NCI-H128 (cell line): ENCODE data around the gene ST14.
"Not testable (repeated sequence)": the region's sequence is repeated elsewhere in the genome, so short reads cannot be mapped to it uniquely, and the experiment has no call there.

Experiments used
- DNase-seq: peaks from one replicate; lab custom pipeline; 2025; ENCODE audit not compliant: unreplicated experiment; lab: John Stamatoyannopoulos, UW

The ST14 gene

GRCh38 chr11:130163346-130164220 is 4.0 kb downstream of the ST14 start:
- DNase-seq = no peak

GRCh38 chr11:130164221-130164570 is 4.6 kb downstream of the ST14 start:
- no peak for DNase-seq

- no peak for DNase-seq
Observed at GRCh38 chr11:130165601-130166456, 6.2 kb downstream of the ST14 start.

GRCh38 chr11:130166457-130166784 is 6.8 kb downstream of the ST14 start:
- DNase-seq = no peak

GRCh38 chr11:130167146-130167545 is 7.6 kb downstream of the ST14 start:
- no peak for DNase-seq

GRCh38 chr11:130168105-130168504 is 8.5 kb downstream of the ST14 start:
- DNase-seq = no peak

GRCh38 chr11:130170345-130170744 is 10.8 kb downstream of the ST14 start:
- DNase-seq = no peak

GRCh38 chr11:130171534-130171933 is 12.0 kb downstream of the ST14 start:
- DNase-seq = no peak

GRCh38 chr11:130172001-130172400 is 12.4 kb downstream of the ST14 start:
- DNase-seq = not testable (repeated sequence)

- DNase-seq = no peak
Observed at GRCh38 chr11:130174642-130175041, 15.1 kb downstream of the ST14 start.

GRCh38 chr11:130175898-130176297 is 16.3 kb downstream of the ST14 start:
- DNase-seq = no peak

- DNase-seq = no peak
Observed at GRCh38 chr11:130177782-130178181, 18.2 kb downstream of the ST14 start.

- DNase-seq = no peak
Observed at GRCh38 chr11:130178441-130179339, 19.1 kb downstream of the ST14 start.

GRCh38 chr11:130179396-130180306 is 20.1 kb downstream of the ST14 start:
- DNase-seq = no peak

GRCh38 chr11:130180491-130180890 is 20.9 kb downstream of the ST14 start:
- DNase-seq = no peak

GRCh38 chr11:130180896-130181294 is 21.3 kb downstream of the ST14 start:
- no peak for DNase-seq

- DNase-seq = peak; percentile 23
Observed at GRCh38 chr11:130181295-130182272, 22.0 kb downstream of the ST14 start.

- DNase-seq = no peak
Observed at GRCh38 chr11:130183878-130184610, 24.5 kb downstream of the ST14 start.
